Prostate gland (tissue), 2 donors: ENCODE measurements around the gene ARFGAP2. TPM values are rescaled to one million over a fixed set of nuclear protein-coding genes. Genes with fewer than 3 reads are reported as not detected.

ENCODE experiments used
- DNase-seq: peaks from one replicate; pipeline ENCODE4 v3.0.0-alpha.2; 2019; ENCODE audit warnings: low spot score
- H3K27ac ChIP-seq, 2 donors: fragments of 200-600 bp; sonication (generic); 2 replicates each; pipeline ENCODE4 v1.5.1; 2017 to 2019
- H3K27me3 ChIP-seq: fragments of 200-600 bp; sonication (generic); replicated peaks from 2 replicates; pipeline ENCODE4 v1.5.1; 2019; ENCODE audit not compliant: insufficient read depth
- H3K36me3 ChIP-seq, 2 donors: fragments of 200-600 bp; sonication (generic); 1 replicate in 1 of 2; 2 replicates in 1 of 2; pipeline versions ENCODE4 v1.5.1 to v1.8.1; 2017 to 2019
- H3K4me1 ChIP-seq: fragments of 200-600 bp; sonication (generic); replicated peaks from 2 replicates; pipeline ENCODE4 v1.5.1; 2019
- H3K4me3 ChIP-seq, 2 donors: fragments of 200-600 bp; sonication (generic); 2 replicates each; pipeline ENCODE4 v1.5.1; 2017 to 2019
- H3K9me3 ChIP-seq: fragments of 200-600 bp; sonication (generic); 2 replicates; pipeline ENCODE4 v1.5.1; 2017
- CTCF ChIP-seq, 4 experiments: fragments of 200-600 bp in 2 of 4; fragments of 450-650 bp in 2 of 4; sonication (generic) in 2 of 4; IDR thresholded peaks; 1 replicate in 3 of 4; 2 replicates in 1 of 4; pipeline ENCODE4 v1.5.1; 2016 to 2019; ENCODE audit warnings: antibody characterized with exemption in 4 of 4, mild to moderate bottlenecking in 2 of 4, moderate library complexity in 2 of 4
- POLR2A ChIP-seq: fragments of 450-650 bp; IDR thresholded peaks from one replicate; pipeline ENCODE4 v1.6.1; 2016; ENCODE audit warnings: antibody characterized with exemption, mild to moderate bottlenecking
- POLR2AphosphoS5 ChIP-seq: sonication (generic); formaldehyde crosslinking; IDR thresholded peaks from one replicate; pipeline ENCODE4 v1.6.1; 2017; ENCODE audit warnings: antibody characterized with exemption
- WGBS: methylation state at CpG from one replicate; pipeline ENCODE4 v1.1.5; 2018; 5-methylcytosine and 5-hydroxymethylcytosine counted together
- intact Hi-C: fragments of 100-400 bp; cut with DNase I; formaldehyde crosslinking; loops from one replicate; pipeline ENCODE4 v1.14.2; 2022
- total RNA-seq, 2 donors: library from RNA; depleted of rRNA; stranded (reverse); fragments of >200 nt; gene quantifications; one replicate each; pipeline ENCODE4 v1.1.0, GENCODE V29; 2016

The ARFGAP2 gene
- total RNA-seq: 100 to 1,000 TPM; 111 to 146 TPM

GRCh38 chr11:47176328-47177228 is at the start of gene ARFGAP2:
Gene ARFGAP2 (minus strand): TSS chr11:47176879. CDS start chr11:47176853, 26 bp downstream.
- no peaks in the 10 kb centered on the region for H3K27me3 ChIP-seq
- intact Hi-C loops: loop anchor here (2.0 to 5.0 kb wide), 3 partner anchors 41 to 176 kb away; partner anchors contain the start of gene MYBPC3
- peak within 1 kb of the TSS; percentile 72 to 84 for H3K4me3 ChIP-seq
- WGBS: under 1% methylated on average over 62 of the region's 89 CpGs
- H3K36me3 ChIP-seq: peaks cover 0 to 3% of the 10 kb centered on the region in 2 donors
- peaks cover 16% of the 10 kb centered on the region for H3K4me1 ChIP-seq
- TF ChIP-seq POLR2AphosphoS5 (peak; percentile 91), POLR2A (peak; percentile 32), CTCF (IDR thresholded peaks at IDR 0.05) (peak in 1 of 4 experiments; percentile 3)
- peak; percentile 98 for DNase-seq
- no peaks in the 10 kb centered on the region for H3K9me3 ChIP-seq
- H3K27ac ChIP-seq: peak within 1 kb of the TSS; percentile 97 to 100

GRCh38 chr11:47225552-47226400 is 49.1 kb upstream of the ARFGAP2 start:
- Histone ChIP-seq H3K9me3 (no peaks in the 10 kb centered on the region), H3K27ac (no peak overlapping the region), H3K4me3 (no peak overlapping the region), H3K27me3 (no peaks in the 10 kb centered on the region), H3K4me1 (no peaks in the 10 kb centered on the region), H3K36me3 (no peaks in the 10 kb centered on the region)
- TF ChIP-seq POLR2AphosphoS5: peak; percentile 43
- no peak for TF ChIP-seq POLR2A
- no peak for TF ChIP-seq CTCF (IDR thresholded peaks at IDR 0.05)
- WGBS: 84% methylated on average over 7 of the region's 7 CpGs
- no peak for DNase-seq
- intact Hi-C loops: no loop called here

- no peaks in the 10 kb centered on the region for H3K9me3 ChIP-seq
- no peaks in the 10 kb centered on the region for H3K27me3 ChIP-seq
- WGBS: 95% methylated on average over 2 of the region's 2 CpGs
- DNase-seq: no peak
- TF ChIP-seq POLR2AphosphoS5 (no peak), CTCF (IDR thresholded peaks at IDR 0.05) (no peak), POLR2A (no peak)
- H3K36me3 ChIP-seq: no peaks in the 10 kb centered on the region
- H3K4me3 ChIP-seq: no peak overlapping the region
- no peak overlapping the region for H3K27ac ChIP-seq
- H3K4me1 ChIP-seq: no peaks in the 10 kb centered on the region
- intact Hi-C loops: loop anchor here (5.0 kb wide), 1 partner anchor 40 kb away; no protein-coding TSS in a partner anchor
These were observed 46.0 kb upstream of the ARFGAP2 start for GRCh38 chr11:47222696-47223095.

GRCh38 chr11:47220401-47220821 is 43.7 kb upstream of the ARFGAP2 start:
- Histone ChIP-seq H3K9me3 (no peaks in the 10 kb centered on the region), H3K36me3 (no peaks in the 10 kb centered on the region), H3K27me3 (no peaks in the 10 kb centered on the region), H3K4me3 (no peak overlapping the region), H3K4me1 (peaks cover 15% of the 10 kb centered on the region), H3K27ac (no peak overlapping the region)
- TF ChIP-seq CTCF (IDR thresholded peaks at IDR 0.05) (no peak), POLR2A (no peak)
- WGBS: 65% methylated on average over 1 of the region's 1 CpG
- DNase-seq: no peak
- intact Hi-C loops: loop anchor here (5.0 kb wide), 1 partner anchor 42 kb away; no protein-coding TSS in a partner anchor
